ENCODE measurements around the gene OXCT1.

Gene OXCT1

DNA sequence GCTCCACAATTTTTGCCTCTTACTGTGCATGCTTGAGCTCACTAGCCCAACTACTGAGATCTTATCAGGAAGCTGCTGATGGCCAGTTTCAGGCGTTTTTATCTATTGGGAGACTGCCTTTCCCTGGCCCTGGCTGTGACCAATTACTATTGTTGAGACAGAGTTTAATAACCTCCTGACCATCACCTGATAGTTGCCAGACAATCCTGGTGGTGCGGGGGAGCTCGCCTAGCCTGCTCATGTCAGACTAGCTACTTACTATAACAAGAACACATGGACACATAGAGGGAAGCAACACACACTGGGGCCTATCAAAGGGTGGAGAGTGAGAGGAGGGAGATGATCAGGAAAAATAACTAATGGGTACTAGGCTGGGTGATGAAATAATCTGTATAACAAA lies 13.0 kb upstream of the OXCT1 start:
- TF ChIP-seq, protein P1, sequence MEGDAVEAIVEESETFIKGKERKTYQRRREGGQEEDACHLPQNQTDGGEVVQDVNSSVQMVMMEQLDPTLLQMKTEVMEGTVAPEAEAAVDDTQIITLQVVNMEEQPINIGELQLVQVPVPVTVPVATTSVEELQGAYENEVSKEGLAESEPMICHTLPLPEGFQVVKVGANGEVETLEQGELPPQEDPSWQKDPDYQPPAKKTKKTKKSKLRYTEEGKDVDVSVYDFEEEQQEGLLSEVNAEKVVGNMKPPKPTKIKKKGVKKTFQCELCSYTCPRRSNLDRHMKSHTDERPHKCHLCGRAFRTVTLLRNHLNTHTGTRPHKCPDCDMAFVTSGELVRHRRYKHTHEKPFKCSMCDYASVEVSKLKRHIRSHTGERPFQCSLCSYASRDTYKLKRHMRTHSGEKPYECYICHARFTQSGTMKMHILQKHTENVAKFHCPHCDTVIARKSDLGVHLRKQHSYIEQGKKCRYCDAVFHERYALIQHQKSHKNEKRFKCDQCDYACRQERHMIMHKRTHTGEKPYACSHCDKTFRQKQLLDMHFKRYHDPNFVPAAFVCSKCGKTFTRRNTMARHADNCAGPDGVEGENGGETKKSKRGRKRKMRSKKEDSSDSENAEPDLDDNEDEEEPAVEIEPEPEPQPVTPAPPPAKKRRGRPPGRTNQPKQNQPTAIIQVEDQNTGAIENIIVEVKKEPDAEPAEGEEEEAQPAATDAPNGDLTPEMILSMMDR (IDR thresholded peaks at IDR 0.05; ENCODE audit: insufficient read depth, low read depth, low read length, missing control alignments): no peak
- no peak overlapping the region for H3K4me3 ChIP-seq (ENCODE audit: low read depth, low read length)
- no peak for DNase-seq (ENCODE audit: low read depth)

DNA sequence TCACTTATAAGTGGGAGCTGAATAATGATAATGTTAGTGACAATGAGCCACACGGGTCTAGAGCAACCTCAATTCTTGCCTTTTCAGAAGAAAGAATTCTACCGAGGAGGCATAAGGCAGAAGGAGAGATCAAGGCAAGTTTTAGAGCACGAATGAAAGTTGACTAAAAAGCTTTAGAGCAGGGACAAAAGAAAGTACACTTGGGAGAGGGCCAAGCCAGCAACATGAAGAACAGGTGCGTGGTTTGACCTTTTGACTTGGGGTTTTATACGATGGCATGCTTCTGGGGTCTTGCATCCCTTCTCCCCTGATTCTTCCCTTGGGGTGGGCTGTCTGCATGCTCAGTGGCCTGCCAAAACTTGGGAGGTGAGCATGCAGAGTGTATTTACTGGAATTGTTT lies 12.5 kb upstream of the OXCT1 start:
- DNase-seq (ENCODE audit: low read depth): no peak
- no peak overlapping the region for H3K4me3 ChIP-seq (ENCODE audit: low read depth, low read length)
- TF ChIP-seq, protein P1 (IDR thresholded peaks at IDR 0.05; ENCODE audit: insufficient read depth, low read depth, low read length, missing control alignments): no peak

DNA sequence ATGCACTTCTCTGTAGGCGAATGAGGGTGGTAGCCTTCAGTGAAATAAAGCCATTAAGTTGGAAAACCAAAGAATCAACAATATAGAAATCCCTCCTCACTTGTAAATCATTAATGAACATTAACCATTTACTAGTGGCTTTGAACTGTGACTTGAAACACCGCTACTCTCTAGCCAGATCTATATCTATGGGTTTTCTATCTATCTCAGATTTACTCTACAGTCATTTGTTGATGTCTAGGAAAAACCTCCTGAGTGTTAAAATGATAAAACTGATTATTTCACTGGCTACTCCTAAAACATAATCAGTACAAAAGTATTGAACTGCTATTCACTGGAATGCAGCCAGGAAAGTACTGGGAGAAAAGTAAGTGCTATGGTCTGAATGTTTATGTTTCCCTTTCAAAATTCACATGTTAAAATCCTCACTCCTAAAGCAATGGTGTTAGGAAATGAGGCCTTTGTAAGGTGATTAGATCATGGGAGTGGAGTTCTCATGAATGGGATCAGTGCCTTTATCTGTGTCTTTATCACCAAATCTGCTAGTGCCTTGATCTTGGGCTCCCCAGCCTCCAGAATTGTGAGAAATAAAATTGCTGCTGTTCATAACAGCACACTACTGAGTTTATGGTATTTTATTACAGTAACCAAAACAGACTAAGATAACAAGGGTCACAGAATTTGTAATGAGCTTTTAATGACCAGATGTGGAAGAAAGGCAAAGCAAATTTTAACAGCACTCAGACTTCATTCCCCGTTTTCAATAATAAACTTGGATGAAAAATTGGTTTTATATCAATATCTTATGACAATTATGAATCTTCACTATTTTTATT lies 8.6 kb upstream of the OXCT1 start:
- TF ChIP-seq, protein P1 (IDR thresholded peaks at IDR 0.05; ENCODE audit: insufficient read depth, low read depth, low read length, missing control alignments): no peak
- no peak overlapping the region for H3K4me3 ChIP-seq (ENCODE audit: low read depth, low read length)
- DNase-seq (ENCODE audit: low read depth): no peak

DNA sequence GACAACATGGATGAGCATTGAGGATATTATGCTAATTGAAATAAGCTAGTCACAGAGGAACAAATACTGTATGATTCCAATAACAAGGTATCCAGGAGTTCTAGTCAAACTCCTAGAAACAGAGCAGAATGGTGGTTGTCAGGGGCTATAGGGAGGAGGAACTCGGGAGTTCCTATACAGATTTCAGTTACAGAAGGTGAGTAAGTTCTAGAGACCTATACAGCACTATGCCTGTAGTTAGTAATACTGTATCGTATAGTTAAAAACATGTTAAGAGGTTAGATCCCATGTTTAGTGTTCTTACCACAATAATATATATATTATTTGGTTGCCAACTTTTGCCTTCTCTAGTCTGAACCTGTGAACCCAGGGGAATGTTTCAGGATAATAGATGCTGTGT lies 7.9 kb upstream of the OXCT1 start:
- no peak for DNase-seq (ENCODE audit: low read depth)
- TF ChIP-seq, protein P1 (IDR thresholded peaks at IDR 0.05; ENCODE audit: insufficient read depth, low read depth, low read length, missing control alignments): no peak
- no peak overlapping the region for H3K4me3 ChIP-seq (ENCODE audit: low read depth, low read length)

DNA sequence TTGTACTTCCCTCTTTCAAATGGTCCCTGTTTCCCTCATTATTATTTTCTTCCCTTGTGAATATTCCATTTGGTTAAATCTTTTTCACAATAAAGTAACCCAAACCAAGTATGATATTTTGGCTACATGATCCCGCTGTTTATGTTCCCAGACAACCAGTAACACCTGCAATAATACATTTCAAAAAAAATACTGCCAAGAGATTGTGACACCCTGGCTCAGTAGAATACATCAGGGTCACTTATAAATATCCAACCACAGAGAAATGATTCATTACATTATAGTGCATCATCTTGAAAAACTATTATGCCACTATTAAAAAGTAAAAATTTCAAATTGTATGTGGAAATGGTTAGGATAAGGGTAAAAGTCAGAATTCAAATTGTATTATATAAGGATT lies 7.2 kb upstream of the OXCT1 start:
- no peak for DNase-seq (ENCODE audit: low read depth)
- TF ChIP-seq, protein P1 (IDR thresholded peaks at IDR 0.05; ENCODE audit: insufficient read depth, low read depth, low read length, missing control alignments): no peak
- no peak overlapping the region for H3K4me3 ChIP-seq (ENCODE audit: low read depth, low read length)

DNA sequence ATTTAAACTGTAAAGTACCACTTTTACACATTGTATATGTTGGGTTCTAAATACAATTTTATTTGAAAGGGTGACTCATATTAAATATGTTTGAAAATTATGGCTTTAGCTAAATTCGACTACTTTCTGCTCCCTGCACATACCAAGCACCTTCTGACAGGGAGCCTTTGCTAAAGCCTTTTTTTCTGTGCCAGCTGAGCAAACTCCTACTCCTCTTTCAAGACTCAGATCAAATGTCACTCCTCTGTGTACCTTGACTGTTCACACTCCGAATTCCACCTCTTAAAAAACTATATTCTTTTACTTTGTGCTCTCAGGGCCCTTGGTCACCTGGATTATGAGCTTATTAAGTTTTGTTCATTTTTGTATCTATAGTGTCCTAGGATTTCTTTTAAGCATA lies 6.5 kb upstream of the OXCT1 start:
- TF ChIP-seq, protein P1 (IDR thresholded peaks at IDR 0.05; ENCODE audit: insufficient read depth, low read depth, low read length, missing control alignments): no peak
- no peak overlapping the region for H3K4me3 ChIP-seq (ENCODE audit: low read depth, low read length)
- no peak for DNase-seq (ENCODE audit: low read depth)

DNA sequence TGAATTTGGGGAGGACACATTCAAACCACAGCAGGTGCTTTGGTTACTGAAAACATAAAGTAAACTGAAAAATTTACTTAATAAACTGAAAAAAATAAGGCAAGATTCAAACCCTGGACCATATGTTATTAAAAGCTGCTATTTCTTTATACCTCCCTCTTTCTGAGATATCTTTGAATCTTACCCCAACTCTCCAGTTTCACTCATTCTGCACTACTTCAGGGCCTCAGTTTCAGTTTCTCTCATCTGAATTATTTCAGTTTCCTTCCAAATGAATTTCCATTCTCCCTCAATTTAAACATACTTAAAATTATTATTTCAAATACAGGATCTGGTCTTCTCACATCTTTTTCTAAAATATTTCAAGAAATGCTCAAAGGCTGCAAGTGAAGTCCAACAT lies 4.9 kb upstream of the OXCT1 start:
- no peak overlapping the region for H3K4me3 ChIP-seq (ENCODE audit: low read depth, low read length)
- TF ChIP-seq, protein P1 (IDR thresholded peaks at IDR 0.05; ENCODE audit: insufficient read depth, low read depth, low read length, missing control alignments): no peak
- DNase-seq (ENCODE audit: low read depth): no peak

Data from GM12865 (cell line).